ENCODE data around the gene BIRC2.

BIRC2 gene

GRCh38 chr11:102406099-102406498 is 59.1 kb downstream of the BIRC2 start:
- DNase-seq: no peak

- no peak for DNase-seq
Measured at GRCh38 chr11:102407901-102408300, 60.9 kb downstream of the BIRC2 start.

- DNase-seq: no peak
Measured at GRCh38 chr11:102408339-102408738, 61.3 kb downstream of the BIRC2 start.

GRCh38 chr11:102410382-102410784 is 63.4 kb downstream of the BIRC2 start:
- DNase-seq: no peak

GRCh38 chr11:102411142-102411541 is 64.1 kb downstream of the BIRC2 start:
- DNase-seq: no peak

GRCh38 chr11:102413497-102413896 is 66.5 kb downstream of the BIRC2 start:
- no peak for DNase-seq

- no peak for DNase-seq
Measured at GRCh38 chr11:102414559-102414958, 67.5 kb downstream of the BIRC2 start.

GRCh38 chr11:102415304-102415916 is 68.4 kb downstream of the BIRC2 start:
- no peak for DNase-seq

GRCh38 chr11:102416976-102417375 is 70.0 kb downstream of the BIRC2 start:
- DNase-seq: no peak

GRCh38 chr11:102419181-102419580 is 72.2 kb downstream of the BIRC2 start:
- no peak for DNase-seq

- no peak for DNase-seq
Measured at GRCh38 chr11:102420547-102420946, 73.5 kb downstream of the BIRC2 start.

- DNase-seq: no peak
Measured at GRCh38 chr11:102421261-102421660, 74.2 kb downstream of the BIRC2 start.

- DNase-seq: no peak
Measured at GRCh38 chr11:102422817-102423712, 76.1 kb downstream of the BIRC2 start.

- no peak for DNase-seq
Measured at GRCh38 chr11:102423936-102424335, 76.9 kb downstream of the BIRC2 start.

- DNase-seq: no peak
Measured at GRCh38 chr11:102426000-102426399, 79.0 kb downstream of the BIRC2 start.

GRCh38 chr11:102426570-102426969 is 79.6 kb downstream of the BIRC2 start:
- no peak for DNase-seq

GRCh38 chr11:102427068-102427467 is 80.1 kb downstream of the BIRC2 start:
- DNase-seq: no peak

Measured in activated CD8-positive, alpha-beta memory T cell treated with anti-CD3 and anti-CD28 coated beads for 24 hours (primary cell).